ENCODE data around the gene MBOAT1. TPM values are rescaled to one million over a fixed set of nuclear protein-coding genes. Genes with fewer than 3 reads are reported as not detected.

MBOAT1 gene
- total and polyA plus RNA-seq, 8 donors: 2.7 to 21.3 (median 4.6) TPM

GRCh38 chr6:20159098-20159497 lies 53.2 kb downstream of the MBOAT1 start:
- no peak overlapping the region for H3K27ac ChIP-seq
- TF ChIP-seq CTCF (IDR thresholded peaks at IDR 0.05): no peak
- FAIRE-seq (no peak), DNase-seq (no peak), ATAC-seq (no peak)
- no peak overlapping the region for H3K4me3 ChIP-seq
- H3K9me3 ChIP-seq: no peaks in the 10 kb centered on the region
- H3K27me3 ChIP-seq: no peaks in the 10 kb centered on the region
- peaks cover 0 to 7% (median 0%) of the 10 kb centered on the region in 3 donors for H3K4me1 ChIP-seq
- H3K36me3 ChIP-seq: no peaks in the 10 kb centered on the region
- 73% methylated on average over 4 of the region's 4 CpGs for WGBS, 2 donors
- intact Hi-C loops (cut with DNase I): no loop called here

DNA sequence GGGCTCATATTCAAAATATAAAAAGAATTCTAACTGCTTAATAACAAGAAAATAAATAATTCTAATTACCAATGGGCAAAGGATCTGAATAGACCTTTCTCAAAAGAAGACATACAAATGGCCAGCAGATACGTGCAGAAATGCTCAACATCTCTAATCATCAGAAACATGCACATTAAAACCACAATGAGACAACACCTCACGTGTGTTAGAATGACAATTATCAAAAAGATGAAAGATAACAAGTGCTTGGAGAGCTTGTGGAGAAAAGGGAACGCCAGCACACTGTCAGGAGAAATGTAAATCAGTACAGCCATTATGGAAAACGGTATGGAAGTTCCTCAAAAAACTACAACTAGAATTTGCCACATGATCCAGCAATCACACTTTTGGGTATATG lies 53.6 kb downstream of the MBOAT1 start:
- intact Hi-C loops (cut with DNase I): no loop called here
- peaks cover 0 to 7% (median 0%) of the 10 kb centered on the region in 3 donors for H3K4me1 ChIP-seq
- no peaks in the 10 kb centered on the region for H3K27me3 ChIP-seq
- no peak for TF ChIP-seq CTCF (IDR thresholded peaks at IDR 0.05)
- DNase-seq (no peak), FAIRE-seq (no peak), ATAC-seq (no peak)
- no peaks in the 10 kb centered on the region for H3K9me3 ChIP-seq
- H3K27ac ChIP-seq: no peak overlapping the region
- H3K4me3 ChIP-seq: no peak overlapping the region
- WGBS, 2 donors: 94% methylated on average over 4 of the region's 4 CpGs
- no peaks in the 10 kb centered on the region for H3K36me3 ChIP-seq

GRCh38 chr6:20156824-20157223 lies 55.4 kb downstream of the MBOAT1 start:
- no peaks in the 10 kb centered on the region for H3K27me3 ChIP-seq
- 80 to 95% methylated on average over 2 of the region's 2 CpGs for WGBS, 2 donors
- no peak for ATAC-seq
- intact Hi-C loops (cut with DNase I): no loop called here
- no peaks in the 10 kb centered on the region for H3K36me3 ChIP-seq
- H3K4me3 ChIP-seq: no peak overlapping the region
- H3K9me3 ChIP-seq: no peaks in the 10 kb centered on the region
- no peak for TF ChIP-seq CTCF (IDR thresholded peaks at IDR 0.05)
- H3K27ac ChIP-seq: no peak overlapping the region
- no peak for FAIRE-seq
- no peak for DNase-seq
- peaks cover 0 to 7% (median 0%) of the 10 kb centered on the region in 3 donors for H3K4me1 ChIP-seq

DNA sequence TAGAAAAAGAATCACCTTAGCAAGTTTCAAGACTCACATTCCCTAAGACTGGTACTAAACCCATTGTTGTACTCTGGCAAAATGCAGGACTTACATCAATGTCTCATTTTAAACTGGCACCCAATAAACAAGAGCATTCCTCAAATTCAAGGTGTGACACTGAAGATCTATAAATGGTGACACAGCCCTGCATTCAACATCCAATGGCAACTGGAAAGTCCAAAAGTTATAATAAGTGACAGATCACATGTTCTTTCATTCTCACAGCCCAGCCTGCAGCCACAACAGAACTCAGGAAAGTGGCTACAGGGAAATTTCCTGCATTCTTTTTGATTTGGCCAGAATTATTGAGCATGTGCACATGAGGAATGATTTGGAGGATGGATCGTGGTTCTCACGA lies 57.5 kb downstream of the MBOAT1 start:
- H3K27ac ChIP-seq: no peak overlapping the region
- H3K36me3 ChIP-seq: no peaks in the 10 kb centered on the region
- FAIRE-seq: no peak
- intact Hi-C loops (cut with DNase I): no loop called here
- no peak for TF ChIP-seq CTCF (IDR thresholded peaks at IDR 0.05)
- peak in 1 of 4 donors; percentile 21 for ATAC-seq
- no peaks in the 10 kb centered on the region for H3K9me3 ChIP-seq
- no peak overlapping the region for H3K4me3 ChIP-seq
- H3K27me3 ChIP-seq: no peaks in the 10 kb centered on the region
- peaks cover 0 to 4% (median 0%) of the 10 kb centered on the region in 3 donors for H3K4me1 ChIP-seq
- WGBS, 2 donors: 75 to 84% methylated on average over 2 of the region's 2 CpGs
- DNase-seq: no peak

DNA sequence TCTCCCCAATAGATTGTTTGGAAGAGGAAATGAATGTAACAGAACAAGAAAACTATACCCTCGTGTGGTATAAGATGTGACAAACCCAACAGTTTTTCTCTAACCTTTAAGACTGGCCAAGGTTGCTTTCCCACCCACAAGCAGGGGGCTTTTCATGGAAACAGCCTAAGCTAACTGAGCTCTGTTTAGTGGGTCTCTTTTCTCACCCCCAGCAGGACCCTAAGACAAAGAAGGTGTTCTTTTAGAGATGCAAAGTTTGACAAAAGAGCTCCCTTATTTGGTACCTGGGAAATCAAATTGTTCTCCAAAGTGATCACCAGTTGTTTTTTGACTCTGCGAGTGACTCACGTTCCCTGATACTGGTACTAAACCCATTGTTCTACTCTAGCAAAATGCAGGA lies 59.1 kb downstream of the MBOAT1 start:
- intact Hi-C loops (cut with DNase I): no loop called here
- DNase-seq (no peak), FAIRE-seq (no peak), ATAC-seq (no peak)
- Histone ChIP-seq H3K27ac (no peak overlapping the region), H3K36me3 (no peaks in the 10 kb centered on the region), H3K4me3 (no peak overlapping the region), H3K27me3 (no peaks in the 10 kb centered on the region), H3K9me3 (no peaks in the 10 kb centered on the region), H3K4me1 (no peaks in the 10 kb centered on the region)
- WGBS, 2 donors: 87 to 91% methylated on average over 3 of the region's 3 CpGs
- no peak for TF ChIP-seq CTCF (IDR thresholded peaks at IDR 0.05)
